22Rv1 (cell line): ENCODE measurements around the gene SYNGR1.

Source experiments
- ZFX ChIP-seq: fragments of 450-650 bp; IDR thresholded peaks from 2 replicates; pipeline ENCODE4 v1.6.1; 2017; ENCODE audit warnings: antibody characterized with exemption, borderline replicate concordance
- TF ChIP-seq, protein P1 (sequence below): fragments of 450-650 bp; IDR thresholded peaks from 2 replicates; pipeline ENCODE4 v1.5.1; 2017; ENCODE audit warnings: mild to moderate bottlenecking

DNA sequence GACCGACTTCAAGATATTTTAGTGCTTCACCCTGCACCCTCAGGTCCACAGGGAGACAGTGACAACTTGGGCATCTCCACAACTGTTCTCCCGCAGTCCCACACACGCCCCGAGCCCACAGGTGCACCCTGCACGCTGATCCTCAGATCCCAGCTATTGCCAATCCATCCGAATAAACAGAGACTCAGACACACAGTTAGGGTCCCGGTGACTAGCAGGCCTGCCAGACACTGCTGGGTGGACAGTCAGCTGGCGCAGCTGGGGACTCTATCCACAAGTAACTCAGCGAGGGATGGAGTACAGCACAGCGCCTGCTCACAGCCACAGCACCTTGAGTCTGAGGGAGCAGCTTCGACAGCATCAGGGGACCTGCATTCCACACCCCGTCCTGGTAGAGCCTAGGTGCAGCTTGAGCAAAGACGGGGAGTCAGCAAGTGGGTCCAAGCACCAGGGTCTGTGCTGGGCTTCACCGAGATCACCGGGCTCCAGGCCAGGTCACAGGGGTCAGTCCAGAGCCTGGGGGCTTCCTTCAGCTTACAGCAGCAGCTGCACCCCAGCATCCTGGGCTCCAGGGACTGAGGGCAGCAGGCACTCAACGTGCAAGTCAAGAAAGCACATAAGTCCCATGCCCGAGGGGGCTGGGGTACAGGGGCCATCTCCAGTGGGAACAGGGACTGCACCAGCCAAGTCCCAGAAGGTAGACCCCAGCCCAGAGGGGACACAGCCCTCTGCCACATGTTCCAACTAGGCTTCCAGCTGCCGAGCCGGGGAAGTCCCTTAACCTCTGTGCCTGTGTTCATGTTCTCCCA is 38.0 kb upstream of the SYNGR1 start:
- TF ChIP-seq, protein P1, sequence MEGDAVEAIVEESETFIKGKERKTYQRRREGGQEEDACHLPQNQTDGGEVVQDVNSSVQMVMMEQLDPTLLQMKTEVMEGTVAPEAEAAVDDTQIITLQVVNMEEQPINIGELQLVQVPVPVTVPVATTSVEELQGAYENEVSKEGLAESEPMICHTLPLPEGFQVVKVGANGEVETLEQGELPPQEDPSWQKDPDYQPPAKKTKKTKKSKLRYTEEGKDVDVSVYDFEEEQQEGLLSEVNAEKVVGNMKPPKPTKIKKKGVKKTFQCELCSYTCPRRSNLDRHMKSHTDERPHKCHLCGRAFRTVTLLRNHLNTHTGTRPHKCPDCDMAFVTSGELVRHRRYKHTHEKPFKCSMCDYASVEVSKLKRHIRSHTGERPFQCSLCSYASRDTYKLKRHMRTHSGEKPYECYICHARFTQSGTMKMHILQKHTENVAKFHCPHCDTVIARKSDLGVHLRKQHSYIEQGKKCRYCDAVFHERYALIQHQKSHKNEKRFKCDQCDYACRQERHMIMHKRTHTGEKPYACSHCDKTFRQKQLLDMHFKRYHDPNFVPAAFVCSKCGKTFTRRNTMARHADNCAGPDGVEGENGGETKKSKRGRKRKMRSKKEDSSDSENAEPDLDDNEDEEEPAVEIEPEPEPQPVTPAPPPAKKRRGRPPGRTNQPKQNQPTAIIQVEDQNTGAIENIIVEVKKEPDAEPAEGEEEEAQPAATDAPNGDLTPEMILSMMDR, result no peak
- no peak for TF ChIP-seq ZFX
